Fibroblast of mammary gland (primary cell): ENCODE results near the gene MPC1.
"Not testable (repeated sequence)": the region's sequence is repeated elsewhere in the genome, so short reads cannot be mapped to it uniquely, and the experiment has no call there.

Experiments used
- DNase-seq: peaks from one replicate; pipeline ENCODE4 v3.0.0-alpha.2; 2010; ENCODE audit warnings: low read depth
- H3K4me3 ChIP-seq: 2 replicates; pipeline ENCODE4 v1.5.1; 2011; ENCODE audit warnings: low read depth, mild to moderate bottlenecking, low read length, moderate library complexity; ENCODE audit not compliant: control insufficient read depth
- CTCF ChIP-seq: conservative IDR thresholded peaks from 2 replicates; pipeline ENCODE4 v1.5.1; 2011; ENCODE audit warnings: low read depth, low read length, inconsistent platforms; ENCODE audit not compliant: control insufficient read depth, insufficient read depth

The MPC1 gene

GRCh38 chr6:166398348-166398747, 15.6 kb upstream of the MPC1 start:
- H3K4me3 ChIP-seq, result no peak overlapping the region
- DNase-seq, result no peak
- no peak for TF ChIP-seq CTCF

GRCh38 chr6:166397849-166398248, 15.1 kb upstream of the MPC1 start:
- no peak for DNase-seq

GRCh38 chr6:166395778-166396177, 13.0 kb upstream of the MPC1 start:
- TF ChIP-seq CTCF, result no peak
- no peak for DNase-seq

More at GRCh38 chr6:166397849-166398248, 15.1 kb upstream of the MPC1 start:
- no peak for TF ChIP-seq CTCF
- H3K4me3 ChIP-seq, result no peak overlapping the region

GRCh38 chr6:166395351-166395750, 12.6 kb upstream of the MPC1 start:
- DNase-seq, result no peak
- no peak overlapping the region for H3K4me3 ChIP-seq
- no peak for TF ChIP-seq CTCF

More at GRCh38 chr6:166395778-166396177, 13.0 kb upstream of the MPC1 start:
- H3K4me3 ChIP-seq, result no peak overlapping the region

GRCh38 chr6:166394036-166394892, 11.5 kb upstream of the MPC1 start:
- H3K4me3 ChIP-seq, result no peak overlapping the region
- no peak for DNase-seq
- TF ChIP-seq CTCF, result no peak

GRCh38 chr6:166393535-166393823, 10.7 kb upstream of the MPC1 start:
- no peak for TF ChIP-seq CTCF
- no peak overlapping the region for H3K4me3 ChIP-seq
- no peak for DNase-seq

GRCh38 chr6:166392755-166393534, 10.2 kb upstream of the MPC1 start:
- not testable (repeated sequence) for DNase-seq, H3K4me3 ChIP-seq
